Measurements from ENCODE around the gene CAPS2. TPM values are rescaled to one million over a fixed set of nuclear protein-coding genes. Genes with fewer than 3 reads are reported as not detected.
"Not testable (repeated sequence)": the region's sequence is repeated elsewhere in the genome, so short reads cannot be mapped to it uniquely, and the experiment has no call there.

Gene CAPS2
- 8.3 TPM for polyA plus RNA-seq (2012; ENCODE audit: missing spikeins)

GRCh38 chr12:75329918-75330826 is at the start of gene CAPS2:
Gene CAPS2, minus strand, starts transcription at chr12:75330324. Its CDS starts 3,826 bp downstream, at chr12:75326498.
- TF ChIP-seq POLR2AphosphoS5 (IDR thresholded peaks at IDR 0.05; ENCODE audit: low read depth, low read length) (no peak), TAF1 (IDR thresholded peaks at IDR 0.05; ENCODE audit: borderline replicate concordance, low read depth, low read length) (no peak), POLR2A (IDR thresholded peaks at IDR 0.05; ENCODE audit: low read depth, low read length) (no peak)
- FAIRE-seq (peak; percentile 87), DNase-seq (ENCODE audit: insufficient read length) (peak; percentile 46)

- DNase-seq (ENCODE audit: insufficient read length): no peak
- TF ChIP-seq POLR2AphosphoS5 (IDR thresholded peaks at IDR 0.05; ENCODE audit: low read depth, low read length) (no peak), POLR2A (IDR thresholded peaks at IDR 0.05; ENCODE audit: low read depth, low read length) (no peak), TAF1 (IDR thresholded peaks at IDR 0.05; ENCODE audit: borderline replicate concordance, low read depth, low read length) (no peak)
- FAIRE-seq: no peak
These were observed 48.2 kb upstream of the CAPS2 start for GRCh38 chr12:75378354-75378753.

- DNase-seq (ENCODE audit: insufficient read length): no peak
- no peak for TF ChIP-seq TAF1 (IDR thresholded peaks at IDR 0.05; ENCODE audit: borderline replicate concordance, low read depth, low read length)
- TF ChIP-seq POLR2AphosphoS5 (IDR thresholded peaks at IDR 0.05; ENCODE audit: low read depth, low read length): no peak
- TF ChIP-seq POLR2A (IDR thresholded peaks at IDR 0.05; ENCODE audit: low read depth, low read length): no peak
- FAIRE-seq: no peak
These were observed 44.8 kb upstream of the CAPS2 start for GRCh38 chr12:75374971-75375370.

GRCh38 chr12:75366629-75367028 is 36.5 kb upstream of the CAPS2 start:
- FAIRE-seq (no peak), DNase-seq (ENCODE audit: insufficient read length) (no peak)
- TF ChIP-seq TAF1 (IDR thresholded peaks at IDR 0.05; ENCODE audit: borderline replicate concordance, low read depth, low read length): no peak
- no peak for TF ChIP-seq POLR2A (IDR thresholded peaks at IDR 0.05; ENCODE audit: low read depth, low read length)
- TF ChIP-seq POLR2AphosphoS5 (IDR thresholded peaks at IDR 0.05; ENCODE audit: low read depth, low read length): no peak

GRCh38 chr12:75364919-75365318 is 34.8 kb upstream of the CAPS2 start:
- FAIRE-seq: peak; percentile 69
- DNase-seq (ENCODE audit: insufficient read length): no peak
- TF ChIP-seq POLR2A (IDR thresholded peaks at IDR 0.05; ENCODE audit: low read depth, low read length) (no peak), TAF1 (IDR thresholded peaks at IDR 0.05; ENCODE audit: borderline replicate concordance, low read depth, low read length) (no peak), POLR2AphosphoS5 (IDR thresholded peaks at IDR 0.05; ENCODE audit: low read depth, low read length) (no peak)

GRCh38 chr12:75361408-75361807 is 31.3 kb upstream of the CAPS2 start:
- peak; percentile 46 for FAIRE-seq
- DNase-seq (ENCODE audit: insufficient read length): no peak
- TF ChIP-seq POLR2AphosphoS5 (IDR thresholded peaks at IDR 0.05; ENCODE audit: low read depth, low read length) (no peak), POLR2A (IDR thresholded peaks at IDR 0.05; ENCODE audit: low read depth, low read length) (no peak), TAF1 (IDR thresholded peaks at IDR 0.05; ENCODE audit: borderline replicate concordance, low read depth, low read length) (no peak)

GRCh38 chr12:75360920-75361319 is 30.8 kb upstream of the CAPS2 start:
- FAIRE-seq: peak; percentile 42
- TF ChIP-seq POLR2A (IDR thresholded peaks at IDR 0.05; ENCODE audit: low read depth, low read length) (no peak), POLR2AphosphoS5 (IDR thresholded peaks at IDR 0.05; ENCODE audit: low read depth, low read length) (no peak), TAF1 (IDR thresholded peaks at IDR 0.05; ENCODE audit: borderline replicate concordance, low read depth, low read length) (no peak)
- no peak for DNase-seq (ENCODE audit: insufficient read length)

GRCh38 chr12:75354011-75354410 is 23.9 kb upstream of the CAPS2 start:
- no peak for FAIRE-seq

GRCh38 chr12:75350413-75350812 is 20.3 kb upstream of the CAPS2 start:
- no peak for FAIRE-seq
- no peak for TF ChIP-seq TAF1 (IDR thresholded peaks at IDR 0.05; ENCODE audit: borderline replicate concordance, low read depth, low read length)
- no peak for TF ChIP-seq POLR2AphosphoS5 (IDR thresholded peaks at IDR 0.05; ENCODE audit: low read depth, low read length)
- no peak for TF ChIP-seq POLR2A (IDR thresholded peaks at IDR 0.05; ENCODE audit: low read depth, low read length)

More at GRCh38 chr12:75354011-75354410, 23.9 kb upstream of the CAPS2 start:
- no peak for DNase-seq (ENCODE audit: insufficient read length)
- TF ChIP-seq POLR2AphosphoS5 (IDR thresholded peaks at IDR 0.05; ENCODE audit: low read depth, low read length): no peak

GRCh38 chr12:75349946-75350345 is 19.8 kb upstream of the CAPS2 start:
- no peak for DNase-seq (ENCODE audit: insufficient read length)
- FAIRE-seq: no peak
- TF ChIP-seq POLR2AphosphoS5 (IDR thresholded peaks at IDR 0.05; ENCODE audit: low read depth, low read length) (no peak), TAF1 (IDR thresholded peaks at IDR 0.05; ENCODE audit: borderline replicate concordance, low read depth, low read length) (no peak), POLR2A (IDR thresholded peaks at IDR 0.05; ENCODE audit: low read depth, low read length) (no peak)

More at GRCh38 chr12:75350413-75350812, 20.3 kb upstream of the CAPS2 start:
- no peak for DNase-seq (ENCODE audit: insufficient read length)

- FAIRE-seq; DNase-seq (ENCODE audit: insufficient read length): not testable (repeated sequence)
These were observed 16.1 kb upstream of the CAPS2 start for GRCh38 chr12:75346215-75346614.

GRCh38 chr12:75345531-75345930 is 15.4 kb upstream of the CAPS2 start:
- FAIRE-seq (no peak), DNase-seq (ENCODE audit: insufficient read length) (no peak)
- TF ChIP-seq POLR2A (IDR thresholded peaks at IDR 0.05; ENCODE audit: low read depth, low read length): no peak
- TF ChIP-seq TAF1 (IDR thresholded peaks at IDR 0.05; ENCODE audit: borderline replicate concordance, low read depth, low read length): no peak
- TF ChIP-seq POLR2AphosphoS5 (IDR thresholded peaks at IDR 0.05; ENCODE audit: low read depth, low read length): no peak
